K562 (cell line): ENCODE results near the gene DOP1B.
A peak's percentile ranks its signal among the peaks of the same experiment; 100 is the strongest.

ENCODE experiments used
- KLF1 ChIP-seq: fragments of 450-650 bp; IDR thresholded peaks from 2 replicates; pipeline ENCODE4 v1.6.1; 2016; ENCODE audit warnings: missing genetic modification characterization, missing compliant biosample characterization
- PHTF2 ChIP-seq: fragments of 250-450 bp; sonication (Bioruptor Pico); IDR thresholded peaks from 2 replicates; pipeline ENCODE4 v1.5.0; 2021; ENCODE audit warnings: mild to moderate bottlenecking
- POLR2G ChIP-seq: fragments of 200-400 bp; formaldehyde crosslinking; IDR thresholded peaks from 2 replicates; pipeline ENCODE4 v1.6.1; 2017; ENCODE audit warnings: low read depth, mild to moderate bottlenecking, antibody characterized with exemption, low read length, moderate library complexity
- RAD21 ChIP-seq, 2 experiments: fragments of 250-450 bp in 1 of 2; fragments of 450-650 bp in 1 of 2; sonication (Bioruptor Pico) in 1 of 2; formaldehyde crosslinking in 1 of 2; IDR thresholded peaks in 1 of 2; conservative IDR thresholded peaks in 1 of 2; 2 replicates each; pipeline versions ENCODE4 v1.4.0 to v1.8.0; 2020 to 2022; ENCODE audit warnings: mild to moderate bottlenecking in 2 of 2, moderate library complexity in 1 of 2
- STAT5B ChIP-seq: fragments of 250-450 bp; sonication (Bioruptor Pico); IDR thresholded peaks from 2 replicates; pipeline ENCODE4 v1.8.0; 2021; ENCODE audit warnings: mild to moderate bottlenecking, inconsistent platforms
- TAF15 ChIP-seq: fragments of 200-400 bp; formaldehyde crosslinking; IDR thresholded peaks from 2 replicates; pipeline ENCODE4 v1.6.1; 2017; ENCODE audit warnings: mild to moderate bottlenecking, low read depth, low read length, moderate library complexity
- ZC3H8 ChIP-seq: fragments of 450-650 bp; IDR thresholded peaks from 2 replicates; pipeline ENCODE4 v1.6.1; 2017
- ZNF232 ChIP-seq: sonication (generic); formaldehyde crosslinking; IDR thresholded peaks from 2 replicates; pipeline ENCODE4 v1.8.0; 2022; ENCODE audit warnings: mild to moderate bottlenecking, missing genetic modification reagents
- ZNF639 ChIP-seq, 2 experiments: fragments of 200-800 bp in 1 of 2; sonication (Bioruptor generic) in 1 of 2; sonication (generic) in 1 of 2; formaldehyde crosslinking in 1 of 2; IDR thresholded peaks in 1 of 2; conservative IDR thresholded peaks in 1 of 2; 2 replicates each; pipeline versions ENCODE4 v1.5.0 to v1.6.1; 2016 to 2020; ENCODE audit warnings: missing compliant biosample characterization in 1 of 2, missing genetic modification characterization in 1 of 2, missing genetic modification reagents in 1 of 2

- no peak for TF ChIP-seq RAD21 (CRISPR knock-in tag; conservative IDR thresholded peaks at IDR 0.05 in 1 of 2, IDR thresholded peaks at IDR 0.05 in 1 of 2)
- 0 out of 4 replicates have a peak, but pooled peaks of 1 of the 2 experiments have one; percentile 46 for TF ChIP-seq ZNF639 (CRISPR knock-in tag; conservative IDR thresholded peaks at IDR 0.05 in 1 of 2, IDR thresholded peaks at IDR 0.05 in 1 of 2)
- no peak for TF ChIP-seq ZNF232 (CRISPR knock-in tag)
- no peak for TF ChIP-seq KLF1 (tag)
- no peak for TF ChIP-seq POLR2G
- TF ChIP-seq PHTF2 (CRISPR knock-in tag): no peak
- TF ChIP-seq TAF15: no peak
- no peak for TF ChIP-seq STAT5B
- TF ChIP-seq ZC3H8: no peak
Measured at GRCh38 chr21:36163750-36164741, 7.4 kb downstream of the DOP1B start.
